Stimulated activated naive B cell treated with anti-CD40 and anti-IgM and Interleukin-4, amounts not matched to agents 10 μg/mL and 1 μg/mL and 100 μg/mL, for 72 hours (primary cell): ENCODE results near the gene KRTAP9-9.
"Not testable (repeated sequence)": the region's sequence is repeated elsewhere in the genome, so short reads cannot be mapped to it uniquely, and the experiment has no call there.

ENCODE experiments used
- ATAC-seq, 2 donors: fragments of 150-1000 bp; cut with Tn5 transposase; replicated peaks; 2 replicates each; pipeline ENCODE4 v1.10.0; 2021; ENCODE audit warnings: moderate library complexity in 1 of 2
- DNase-seq: peaks from one replicate; pipeline ENCODE4 v3.0.0; 2021
- H3K27ac Mint-ChIP-seq: one replicate; pipeline ENCODE4 v1.8.0; 2022; ENCODE audit warnings: mild to moderate bottlenecking, mixed read lengths
- H3K27me3 Mint-ChIP-seq, 2 donors: one replicate each; pipeline ENCODE4 v1.8.0; 2022; ENCODE audit warnings: mixed read lengths in 2 of 2
- H3K36me3 Mint-ChIP-seq, 2 donors: one replicate each; pipeline ENCODE4 v1.8.0; 2022; ENCODE audit warnings: mixed read lengths in 2 of 2, mild to moderate bottlenecking in 1 of 2
- H3K4me1 Mint-ChIP-seq, 2 donors: one replicate each; pipeline ENCODE4 v1.8.0; 2022; ENCODE audit warnings: mixed read lengths in 2 of 2, mild to moderate bottlenecking in 1 of 2
- H3K4me3 Mint-ChIP-seq, 2 donors: one replicate each; pipeline ENCODE4 v1.8.0; 2022; ENCODE audit warnings: mild to moderate bottlenecking in 2 of 2, mixed read lengths in 2 of 2, moderate library complexity in 1 of 2
- H3K9me3 Mint-ChIP-seq, 2 donors: one replicate each; pipeline ENCODE4 v1.8.0; 2022; ENCODE audit warnings: mixed read lengths in 2 of 2, mild to moderate bottlenecking in 1 of 2

Gene KRTAP9-9

DNA sequence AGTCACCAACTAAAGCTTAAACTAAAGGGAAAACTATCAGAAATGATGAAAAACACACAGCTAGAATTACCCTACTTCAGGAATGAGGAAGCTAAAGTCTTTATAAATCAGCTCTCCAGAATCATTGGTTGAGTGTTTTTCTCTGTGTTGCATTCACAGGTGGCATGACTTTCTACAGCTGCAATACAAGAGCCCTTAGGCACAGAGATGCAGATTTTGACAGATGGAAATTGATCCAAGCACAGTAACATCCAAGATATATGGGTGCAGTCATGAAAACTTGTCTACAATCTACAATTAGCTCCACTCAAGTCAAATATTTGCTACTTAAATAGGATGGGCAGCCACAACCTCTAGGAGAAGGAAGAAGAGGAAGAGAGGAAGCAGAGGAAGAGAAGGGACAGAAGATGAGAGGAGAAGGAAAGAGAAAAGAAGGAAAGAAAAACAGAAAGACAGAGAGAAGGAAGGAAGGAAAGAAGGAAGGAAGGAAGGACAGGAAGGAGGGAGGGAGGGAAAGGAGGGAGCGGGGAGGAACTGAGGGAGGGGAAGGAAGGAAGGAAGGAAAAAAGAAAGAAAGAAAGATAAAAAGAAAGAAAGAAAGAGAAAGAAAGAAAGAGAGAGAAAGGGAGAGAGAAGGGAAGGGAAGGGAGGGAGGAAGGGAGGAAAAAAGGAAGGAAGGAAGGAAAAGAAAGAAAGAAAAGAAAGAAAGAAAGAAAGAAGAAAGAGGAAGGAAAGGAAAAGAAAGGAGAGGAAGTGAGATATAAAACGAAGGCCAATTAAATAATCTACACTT lies 8.0 kb upstream of the KRTAP9-9 start:
- H3K36me3 Mint-ChIP-seq, DNase-seq, H3K4me1 Mint-ChIP-seq, ATAC-seq, H3K27me3 Mint-ChIP-seq, H3K9me3 Mint-ChIP-seq, H3K27ac Mint-ChIP-seq, H3K4me3 Mint-ChIP-seq: not testable (repeated sequence)

GRCh38 chr17:41249637-41250240 lies 5.4 kb upstream of the KRTAP9-9 start, which contains the start of gene KRTAP9-4:
Gene KRTAP9-4 (plus strand): TSS chr17:41249687. CDS start chr17:41249721, 34 bp downstream.
- H3K4me1 Mint-ChIP-seq, result peaks cover 12 to 14% of the 10 kb centered on the region in 2 donors
- ATAC-seq, H3K36me3 Mint-ChIP-seq, H3K9me3 Mint-ChIP-seq, H3K27ac Mint-ChIP-seq, DNase-seq, H3K4me3 Mint-ChIP-seq: not testable (repeated sequence)
- H3K27me3 Mint-ChIP-seq, result peaks cover 5 to 11% of the 10 kb centered on the region in 2 donors

- Mint-ChIP-seq H3K36me3 (no peaks in the 10 kb centered on the region), H3K4me1 (peaks cover 12 to 14% of the 10 kb centered on the region in 2 donors), H3K9me3 (no peaks in the 10 kb centered on the region), H3K27me3 (peaks cover 11 to 19% of the 10 kb centered on the region in 2 donors), H3K27ac (no peak overlapping the region), H3K4me3 (no peak overlapping the region)
- ATAC-seq (no peak), DNase-seq (no peak)
Measured at GRCh38 chr17:41251261-41251660, 3.9 kb upstream of the KRTAP9-9 start.

DNA sequence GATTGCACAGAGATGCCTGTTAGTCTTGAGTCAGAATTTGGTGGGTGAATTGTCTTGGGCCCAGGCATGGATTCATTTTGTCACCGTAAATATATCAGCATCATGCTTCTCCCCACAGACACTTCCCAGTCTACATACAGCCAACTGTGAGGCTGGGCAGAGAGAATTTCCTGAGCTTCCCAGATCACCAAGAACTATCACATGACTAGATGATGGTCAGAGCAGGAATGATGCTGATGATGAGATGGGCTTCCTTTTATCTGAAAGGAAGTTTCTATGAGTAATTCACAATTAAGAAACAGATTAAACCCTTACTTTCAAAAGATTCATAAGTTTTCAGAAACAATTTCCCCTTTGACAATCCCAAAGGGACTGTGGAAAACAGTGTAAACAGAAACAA lies 323 bp upstream of the KRTAP9-9 start:
- no peak for DNase-seq
- no peak overlapping the region for H3K27ac Mint-ChIP-seq
- no peaks in the 10 kb centered on the region for H3K36me3 Mint-ChIP-seq

GRCh38 chr17:41256291-41256685 lies 1.1 kb downstream of the KRTAP9-9 start:
- DNase-seq (no peak), ATAC-seq (no peak)
- peaks cover 0 to 2% of the 10 kb centered on the region in 2 donors for H3K9me3 Mint-ChIP-seq
- H3K36me3 Mint-ChIP-seq, result no peaks in the 10 kb centered on the region
- peaks cover 29 to 41% of the 10 kb centered on the region in 2 donors for H3K27me3 Mint-ChIP-seq
- H3K4me1 Mint-ChIP-seq, result peaks cover 4 to 12% of the 10 kb centered on the region in 2 donors
- H3K27ac Mint-ChIP-seq, result no peak overlapping the region
- no peak overlapping the region for H3K4me3 Mint-ChIP-seq

More for the DNA sequence above, 323 bp upstream of the KRTAP9-9 start:
- no peak overlapping the region for H3K4me3 Mint-ChIP-seq
- H3K4me1 Mint-ChIP-seq, result peaks cover 6 to 12% of the 10 kb centered on the region in 2 donors
- no peaks in the 10 kb centered on the region for H3K9me3 Mint-ChIP-seq
- ATAC-seq, result no peak
- H3K27me3 Mint-ChIP-seq, result peaks cover 29 to 32% of the 10 kb centered on the region in 2 donors

DNA sequence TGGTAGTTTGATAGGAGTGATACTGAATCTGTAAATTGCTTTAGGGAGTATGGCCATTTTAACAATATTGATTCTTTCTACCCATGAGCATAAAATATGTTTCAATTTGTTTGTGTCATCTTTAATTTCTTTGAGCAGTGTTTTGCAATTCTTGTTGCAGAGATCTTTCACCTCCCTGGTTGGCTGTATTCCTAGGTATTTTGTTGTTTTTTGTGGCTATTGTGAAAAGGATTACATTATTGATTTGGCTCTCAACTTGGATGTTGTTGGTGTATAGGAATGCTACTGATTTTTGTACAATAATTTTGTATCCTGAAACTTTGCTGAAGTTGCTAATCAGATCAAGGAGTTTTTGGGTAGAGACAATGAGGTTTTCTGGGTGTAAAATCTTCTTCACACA lies 3.2 kb downstream of the KRTAP9-9 start:
- Mint-ChIP-seq H3K9me3 (peaks cover 0 to 2% of the 10 kb centered on the region in 2 donors), H3K27ac (no peak overlapping the region), H3K36me3 (no peaks in the 10 kb centered on the region), H3K4me3 (no peak overlapping the region), H3K27me3 (peaks cover 35 to 37% of the 10 kb centered on the region in 2 donors), H3K4me1 (peaks cover 0 to 6% of the 10 kb centered on the region in 2 donors)
- ATAC-seq (no peak), DNase-seq (no peak)

DNA sequence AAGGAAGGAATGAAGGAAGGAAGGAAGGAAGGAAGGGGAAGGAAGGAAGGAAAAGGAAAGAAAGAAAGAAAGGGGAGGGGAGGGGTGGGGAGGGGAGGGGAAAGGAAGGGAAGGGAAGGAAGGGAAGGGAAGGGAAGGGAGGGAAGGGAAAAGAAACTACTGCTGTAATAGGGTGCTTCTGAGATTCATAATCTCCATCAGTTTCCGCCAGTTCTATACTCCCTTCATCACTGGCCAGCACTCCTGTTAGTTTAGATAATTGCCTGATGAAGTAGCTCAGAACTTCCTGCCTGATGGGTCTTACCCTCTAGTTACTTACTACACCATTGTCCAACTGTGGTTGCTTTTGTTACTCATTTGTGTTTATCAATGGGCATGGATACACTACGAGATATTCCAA lies 8.0 kb downstream of the KRTAP9-9 start:
- Mint-ChIP-seq H3K27ac (no peak overlapping the region), H3K4me1 (peaks cover 0 to 8% of the 10 kb centered on the region in 2 donors), H3K36me3 (no peaks in the 10 kb centered on the region), H3K4me3 (no peak overlapping the region), H3K9me3 (peaks cover 0 to 2% of the 10 kb centered on the region in 2 donors), H3K27me3 (peaks cover 19 to 38% of the 10 kb centered on the region in 2 donors)
- ATAC-seq (no peak), DNase-seq (no peak)

DNA sequence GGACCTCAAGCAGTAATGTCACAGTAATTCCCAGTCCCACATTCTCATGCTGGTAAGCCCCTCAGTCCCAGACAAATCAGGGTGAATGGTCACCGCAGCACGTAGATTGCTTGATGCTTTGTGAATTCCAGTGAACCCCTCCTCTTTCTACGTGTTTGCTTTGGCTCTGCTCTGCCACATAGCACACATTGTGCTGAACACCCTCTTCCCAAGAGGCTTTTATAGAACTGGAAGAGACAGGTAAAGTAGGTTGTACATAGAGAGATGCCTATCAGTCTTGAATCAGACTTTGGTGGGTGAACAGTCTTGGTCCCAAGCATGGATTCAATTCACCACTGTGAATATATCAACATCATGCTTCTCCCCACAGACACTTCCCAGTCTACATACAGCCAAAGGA lies 9.4 kb downstream of the KRTAP9-9 start:
- ATAC-seq (no peak), DNase-seq (no peak)
- Mint-ChIP-seq H3K27ac (no peak overlapping the region), H3K27me3 (peaks cover 19 to 40% of the 10 kb centered on the region in 2 donors), H3K9me3 (peaks cover 0 to 2% of the 10 kb centered on the region in 2 donors), H3K36me3 (no peaks in the 10 kb centered on the region), H3K4me1 (peaks cover 0 to 8% of the 10 kb centered on the region in 2 donors), H3K4me3 (no peak overlapping the region)

DNA sequence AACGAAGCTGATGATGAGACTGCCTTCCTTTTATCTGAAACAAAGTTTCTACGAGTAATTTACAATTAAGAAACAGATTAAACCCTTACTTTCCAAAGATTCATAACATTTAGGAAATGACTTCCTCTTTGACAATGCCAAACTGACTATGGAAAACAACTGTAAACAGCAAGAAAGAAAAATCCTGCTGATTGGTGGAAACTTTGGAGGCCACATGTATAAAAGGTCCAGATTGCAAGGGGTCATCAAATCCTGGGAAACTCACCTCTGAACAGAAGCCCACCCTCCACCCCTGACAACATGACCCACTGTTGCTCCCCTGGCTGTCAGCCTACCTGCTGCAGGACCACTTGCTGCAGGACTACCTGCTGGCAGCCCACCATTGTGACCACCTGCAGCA lies 9.9 kb downstream of the KRTAP9-9 start, which contains the start of gene KRTAP9-6:
TSS of gene KRTAP9-6 (plus strand) at position 301 of the 400 bp plus-strand sequence. CDS start at position 301, 0 bp downstream.
- peaks cover 0 to 2% of the 10 kb centered on the region in 2 donors for H3K9me3 Mint-ChIP-seq
- peaks cover 0 to 8% of the 10 kb centered on the region in 2 donors for H3K4me1 Mint-ChIP-seq
- ATAC-seq, result no peak
- H3K27ac Mint-ChIP-seq, result no peak within 1 kb of the TSS
- no peak for DNase-seq
- peaks cover 19 to 37% of the 10 kb centered on the region in 2 donors for H3K27me3 Mint-ChIP-seq
- no peak within 1 kb of the TSS for H3K4me3 Mint-ChIP-seq
- H3K36me3 Mint-ChIP-seq, result no peaks in the 10 kb centered on the region

- H3K27ac Mint-ChIP-seq, result no peak overlapping the region
- peaks cover 5 to 11% of the 10 kb centered on the region in 2 donors for H3K4me1 Mint-ChIP-seq
- peaks cover 19 to 36% of the 10 kb centered on the region in 2 donors for H3K27me3 Mint-ChIP-seq
Measured at GRCh38 chr17:41267711-41268110, 12.5 kb downstream of the KRTAP9-9 start.

DNA sequence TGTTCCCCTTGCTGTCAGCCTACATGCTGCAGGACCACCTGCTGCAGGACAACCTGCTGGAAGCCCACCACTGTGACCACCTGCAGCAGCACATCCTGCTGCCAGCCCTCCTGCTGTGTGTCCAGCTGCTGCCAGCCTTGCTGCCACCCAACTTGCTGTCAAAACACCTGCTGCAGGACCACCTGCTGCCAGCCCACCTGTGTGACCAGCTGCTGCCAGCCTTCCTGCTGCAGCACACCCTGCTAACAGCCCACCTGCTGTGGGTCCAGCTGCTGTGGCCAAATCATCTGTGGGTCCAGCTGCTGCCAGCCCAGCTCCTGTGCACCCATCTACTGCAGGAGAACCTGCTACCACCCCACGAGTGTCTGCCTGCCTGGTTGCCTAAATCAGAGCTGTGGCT lies 16.1 kb downstream of the KRTAP9-9 start:
- peaks cover 25 to 33% of the 10 kb centered on the region in 2 donors for H3K27me3 Mint-ChIP-seq
- ATAC-seq, H3K4me3 Mint-ChIP-seq, H3K9me3 Mint-ChIP-seq, H3K27ac Mint-ChIP-seq, DNase-seq, H3K36me3 Mint-ChIP-seq: not testable (repeated sequence)
- peaks cover 9 to 11% of the 10 kb centered on the region in 2 donors for H3K4me1 Mint-ChIP-seq

More at GRCh38 chr17:41267711-41268110, 12.5 kb downstream of the KRTAP9-9 start:
- no peaks in the 10 kb centered on the region for H3K9me3 Mint-ChIP-seq
- ATAC-seq, result no peak
- H3K4me3 Mint-ChIP-seq, result no peak overlapping the region
- DNase-seq, result no peak
- H3K36me3 Mint-ChIP-seq, result no peaks in the 10 kb centered on the region

DNA sequence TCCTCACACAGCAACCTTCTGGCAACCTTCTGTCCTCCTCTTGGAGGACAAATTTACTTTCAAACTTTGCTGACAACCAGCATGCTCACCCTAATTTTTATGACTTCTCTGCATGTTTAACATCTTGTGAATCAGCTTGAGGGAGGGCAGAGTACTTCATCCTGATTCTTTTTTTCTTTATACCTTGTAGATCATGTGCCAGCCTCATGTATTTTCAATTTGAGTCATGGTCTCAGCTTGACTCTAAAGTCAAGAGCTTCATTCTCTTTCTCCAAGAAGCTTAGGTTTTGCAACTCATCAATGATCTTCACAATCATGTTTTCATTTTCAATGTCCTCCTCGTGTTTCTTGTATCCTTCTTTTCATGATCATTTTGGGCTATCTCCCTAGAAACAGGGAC lies 16.7 kb downstream of the KRTAP9-9 start:
- ATAC-seq (no peak), DNase-seq (no peak)
- H3K4me1 Mint-ChIP-seq, result peaks cover 9 to 12% of the 10 kb centered on the region in 2 donors
- no peaks in the 10 kb centered on the region for H3K9me3 Mint-ChIP-seq
- H3K27ac Mint-ChIP-seq, result no peak overlapping the region
- no peaks in the 10 kb centered on the region for H3K36me3 Mint-ChIP-seq
- peaks cover 30 to 35% of the 10 kb centered on the region in 2 donors for H3K27me3 Mint-ChIP-seq
- no peak overlapping the region for H3K4me3 Mint-ChIP-seq

- H3K36me3 Mint-ChIP-seq, H3K27ac Mint-ChIP-seq, DNase-seq, ATAC-seq, H3K4me3 Mint-ChIP-seq, H3K9me3 Mint-ChIP-seq: not testable (repeated sequence)
- peaks cover 9 to 12% of the 10 kb centered on the region in 2 donors for H3K4me1 Mint-ChIP-seq
- H3K27me3 Mint-ChIP-seq, result peaks cover 29 to 46% of the 10 kb centered on the region in 2 donors
Measured at GRCh38 chr17:41275648-41276190, 20.5 kb downstream of the KRTAP9-9 start, which contains the start of gene KRTAP9-7. Gene KRTAP9-7 (plus strand): TSS chr17:41275698. CDS start chr17:41275698, 0 bp downstream.
